Measurements from ENCODE around the gene GPR3.

Gene GPR3

GRCh38 chr1:27366113-27366410, 26.4 kb upstream of the GPR3 start:
- Histone ChIP-seq H3K36me3 (ENCODE audit: control insufficient read depth, insufficient read depth, low read length) (no peaks in the 10 kb centered on the region), H3K4me3 (replicated peaks; ENCODE audit: low read depth, low read length) (peak overlapping the region; percentile 63), H3K27me3 (replicated peaks; ENCODE audit: control insufficient read depth, insufficient read depth, low read length) (no peaks in the 10 kb centered on the region)
- DNase-seq (ENCODE audit: extremely low read depth, insufficient read length) = peak; percentile 69
- TF ChIP-seq CTCF (IDR thresholded peaks at IDR 0.05; ENCODE audit: insufficient read depth, low read length, poor library complexity, severe bottlenecking) = no peak

GRCh38 chr1:27366411-27367159, 25.8 kb upstream of the GPR3 start, which contains the start of gene MAP3K6:
MAP3K6 (minus strand) TSS chr1:27366961; CDS start chr1:27366597, 364 bp downstream.
- H3K36me3 ChIP-seq (ENCODE audit: control insufficient read depth, insufficient read depth, low read length) = no peaks in the 10 kb centered on the region
- TF ChIP-seq CTCF (IDR thresholded peaks at IDR 0.05; ENCODE audit: insufficient read depth, low read length, poor library complexity, severe bottlenecking) = peak; percentile 13
- peak within 1 kb of the TSS; percentile 63 for H3K4me3 ChIP-seq (replicated peaks; ENCODE audit: low read depth, low read length)
- no peaks in the 10 kb centered on the region for H3K27me3 ChIP-seq (replicated peaks; ENCODE audit: control insufficient read depth, insufficient read depth, low read length)
- DNase-seq (ENCODE audit: extremely low read depth, insufficient read length) = no peak

- Histone ChIP-seq H3K4me3 (replicated peaks; ENCODE audit: low read depth, low read length) (no peak overlapping the region), H3K27me3 (replicated peaks; ENCODE audit: control insufficient read depth, insufficient read depth, low read length) (no peaks in the 10 kb centered on the region), H3K36me3 (ENCODE audit: control insufficient read depth, insufficient read depth, low read length) (no peaks in the 10 kb centered on the region)
- DNase-seq (ENCODE audit: extremely low read depth, insufficient read length) = no peak
- TF ChIP-seq CTCF (IDR thresholded peaks at IDR 0.05; ENCODE audit: insufficient read depth, low read length, poor library complexity, severe bottlenecking) = no peak
Observed at GRCh38 chr1:27367160-27367650, 25.2 kb upstream of the GPR3 start.

GRCh38 chr1:27368869-27369582, 23.4 kb upstream of the GPR3 start:
- Histone ChIP-seq H3K4me3 (replicated peaks; ENCODE audit: low read depth, low read length) (no peak overlapping the region), H3K27me3 (replicated peaks; ENCODE audit: control insufficient read depth, insufficient read depth, low read length) (no peaks in the 10 kb centered on the region), H3K36me3 (ENCODE audit: control insufficient read depth, insufficient read depth, low read length) (no peaks in the 10 kb centered on the region)
- no peak for TF ChIP-seq CTCF (IDR thresholded peaks at IDR 0.05; ENCODE audit: insufficient read depth, low read length, poor library complexity, severe bottlenecking)
- no peak for DNase-seq (ENCODE audit: extremely low read depth, insufficient read length)

- H3K36me3 ChIP-seq (ENCODE audit: control insufficient read depth, insufficient read depth, low read length) = no peaks in the 10 kb centered on the region
- TF ChIP-seq CTCF (IDR thresholded peaks at IDR 0.05; ENCODE audit: insufficient read depth, low read length, poor library complexity, severe bottlenecking) = no peak
- H3K27me3 ChIP-seq (replicated peaks; ENCODE audit: control insufficient read depth, insufficient read depth, low read length) = peaks cover 1% of the 10 kb centered on the region
- no peak for DNase-seq (ENCODE audit: extremely low read depth, insufficient read length)
- H3K4me3 ChIP-seq (replicated peaks; ENCODE audit: low read depth, low read length) = no peak overlapping the region
Observed at GRCh38 chr1:27372022-27372807, 20.2 kb upstream of the GPR3 start.

Measured in GM06990 (cell line).